Karpas-422 (cell line): Measurements from ENCODE around the gene LTA4H. TPM values are rescaled to one million over a fixed set of nuclear protein-coding genes. Genes with fewer than 3 reads are reported as not detected.
A peak's percentile ranks its signal among the peaks of the same experiment; 100 is the strongest.

Experiments used
- DNase-seq: peaks from one replicate; pipeline ENCODE4 v3.0.0-alpha.2; 2015
- H2AFZ ChIP-seq: fragments of 200-600 bp; sonication (generic); 2 replicates; pipeline ENCODE4 v1.6.1; 2014; ENCODE audit warnings: antibody characterized with exemption, low read length, mixed read lengths
- H3K27ac ChIP-seq: fragments of 200-600 bp; sonication (generic); 2 replicates; pipeline ENCODE4 v1.5.1; 2014; ENCODE audit warnings: mild to moderate bottlenecking, low read length, moderate library complexity
- H3K27me3 ChIP-seq: fragments of 200-600 bp; sonication (generic); 2 replicates; pipeline ENCODE4 v1.6.1; 2014; ENCODE audit warnings: low read length, mixed read lengths
- H3K36me3 ChIP-seq: fragments of 200-600 bp; sonication (generic); 2 replicates; pipeline ENCODE4 v1.6.1; 2014; ENCODE audit warnings: low read length, mixed read lengths; ENCODE audit not compliant: insufficient read depth
- H3K4me1 ChIP-seq: fragments of 200-600 bp; sonication (generic); 2 replicates; pipeline ENCODE4 v1.6.1; 2014; ENCODE audit warnings: mild to moderate bottlenecking, low read length, mixed read lengths
- H3K4me2 ChIP-seq: fragments of 200-600 bp; sonication (generic); 2 replicates; pipeline ENCODE4 v1.6.1; 2014; ENCODE audit warnings: low read length, low read depth, mild to moderate bottlenecking; ENCODE audit not compliant: poor library complexity, severe bottlenecking
- H3K4me3 ChIP-seq: fragments of 200-600 bp; sonication (generic); 2 replicates; pipeline ENCODE4 v1.5.1; 2014; ENCODE audit warnings: mild to moderate bottlenecking, antibody characterized with exemption, low read length, mixed read lengths
- H3K79me2 ChIP-seq: fragments of 200-600 bp; sonication (generic); 2 replicates; pipeline ENCODE4 v1.6.1; 2014; ENCODE audit warnings: mild to moderate bottlenecking, low read length, mixed read lengths
- H3K9ac ChIP-seq: fragments of 200-600 bp; sonication (generic); 2 replicates; pipeline ENCODE4 v1.6.0; 2014; ENCODE audit warnings: low read length
- H3K9me2 ChIP-seq: fragments of 200-600 bp; sonication (generic), shearing (Covaris generic); replicated peaks from 2 replicates; pipeline ENCODE4 v1.6.0; 2014; ENCODE audit warnings: mild to moderate bottlenecking, low read length, moderate library complexity; ENCODE audit not compliant: insufficient read depth
- H3K9me3 ChIP-seq: fragments of 300-700, 200-600 bp; sonication (generic); 2 replicates; pipeline ENCODE4 v1.6.1; 2014; ENCODE audit warnings: low read length, mixed read lengths
- H4K20me1 ChIP-seq: fragments of 200-600 bp; sonication (generic); 2 replicates; pipeline ENCODE4 v1.6.1; 2014; ENCODE audit warnings: mild to moderate bottlenecking, antibody characterized with exemption, low read length, low read depth; ENCODE audit not compliant: insufficient read depth
- total RNA-seq: library from RNA; depleted of rRNA; stranded (reverse); fragments of >200 nt; shearing (Covaris generic); gene quantifications from 2 replicates; pipeline ENCODE4 v1.2.3, GENCODE V29; 2014; ENCODE audit warnings: low replicate concordance

Gene LTA4H
- total RNA-seq, 1 experiment from 2014 or later: 120 TPM

- H3K36me3 ChIP-seq: no peaks in the 10 kb centered on the region
- H2AFZ ChIP-seq: no peak overlapping the region
- no peaks in the 10 kb centered on the region for H3K79me2 ChIP-seq
- H4K20me1 ChIP-seq: no peaks in the 10 kb centered on the region
- H3K4me3 ChIP-seq: no peak overlapping the region
- no peaks in the 10 kb centered on the region for H3K9me3 ChIP-seq
- no peaks in the 10 kb centered on the region for H3K27me3 ChIP-seq
- H3K27ac ChIP-seq: no peak overlapping the region
- DNase-seq: no peak
- H3K4me2 ChIP-seq: no peak overlapping the region
- no peaks in the 10 kb centered on the region for H3K9me2 ChIP-seq
- no peak overlapping the region for H3K9ac ChIP-seq
- H3K4me1 ChIP-seq: no peaks in the 10 kb centered on the region
These were observed 73.2 kb downstream of the LTA4H start for GRCh38 chr12:95962222-95962621.

GRCh38 chr12:95960241-95960640 lies 75.1 kb downstream of the LTA4H start:
- H2AFZ ChIP-seq: no peak overlapping the region
- H3K36me3 ChIP-seq: no peaks in the 10 kb centered on the region
- H3K4me1 ChIP-seq: no peaks in the 10 kb centered on the region
- H3K27ac ChIP-seq: no peak overlapping the region
- H3K4me3 ChIP-seq: no peak overlapping the region
- no peak overlapping the region for H3K4me2 ChIP-seq
- H3K27me3 ChIP-seq: no peaks in the 10 kb centered on the region
- no peaks in the 10 kb centered on the region for H3K9me3 ChIP-seq
- no peak overlapping the region for H3K9ac ChIP-seq
- H3K79me2 ChIP-seq: no peaks in the 10 kb centered on the region
- no peak for DNase-seq
- no peaks in the 10 kb centered on the region for H3K9me2 ChIP-seq
- no peaks in the 10 kb centered on the region for H4K20me1 ChIP-seq

- Histone ChIP-seq H4K20me1 (no peaks in the 10 kb centered on the region), H3K4me2 (no peak overlapping the region), H3K27ac (no peak overlapping the region), H3K79me2 (no peaks in the 10 kb centered on the region), H3K9ac (no peak overlapping the region), H3K4me1 (no peaks in the 10 kb centered on the region), H3K9me2 (no peaks in the 10 kb centered on the region), H3K4me3 (no peak overlapping the region), H3K27me3 (no peaks in the 10 kb centered on the region), H3K9me3 (no peaks in the 10 kb centered on the region), H2AFZ (no peak overlapping the region), H3K36me3 (no peaks in the 10 kb centered on the region)
- DNase-seq: peak; percentile 62
These were observed 76.3 kb downstream of the LTA4H start for GRCh38 chr12:95959107-95959506.

- H3K27ac ChIP-seq: no peak overlapping the region
- no peak overlapping the region for H3K4me2 ChIP-seq
- no peaks in the 10 kb centered on the region for H3K4me1 ChIP-seq
- DNase-seq: no peak
- H3K9me2 ChIP-seq: no peaks in the 10 kb centered on the region
- no peaks in the 10 kb centered on the region for H3K27me3 ChIP-seq
- H3K79me2 ChIP-seq: no peaks in the 10 kb centered on the region
- H3K9ac ChIP-seq: no peak overlapping the region
- no peaks in the 10 kb centered on the region for H3K9me3 ChIP-seq
- no peaks in the 10 kb centered on the region for H3K36me3 ChIP-seq
- no peaks in the 10 kb centered on the region for H4K20me1 ChIP-seq
- no peak overlapping the region for H2AFZ ChIP-seq
- H3K4me3 ChIP-seq: no peak overlapping the region
These were observed 78.7 kb downstream of the LTA4H start for GRCh38 chr12:95956557-95957145.

GRCh38 chr12:95955549-95956159 lies 79.7 kb downstream of the LTA4H start:
- Histone ChIP-seq H3K4me3 (no peak overlapping the region), H2AFZ (no peak overlapping the region), H3K9me2 (no peaks in the 10 kb centered on the region)

GRCh38 chr12:95953000-95953399 lies 82.4 kb downstream of the LTA4H start:
- no peaks in the 10 kb centered on the region for H3K9me3 ChIP-seq
- no peak overlapping the region for H2AFZ ChIP-seq
- H3K79me2 ChIP-seq: no peaks in the 10 kb centered on the region
- no peak overlapping the region for H3K4me2 ChIP-seq
- H3K9me2 ChIP-seq: no peaks in the 10 kb centered on the region
- no peaks in the 10 kb centered on the region for H3K36me3 ChIP-seq
- no peaks in the 10 kb centered on the region for H3K27me3 ChIP-seq
- H3K4me3 ChIP-seq: no peak overlapping the region
- H3K4me1 ChIP-seq: peaks cover 6% of the 10 kb centered on the region
- no peak overlapping the region for H3K9ac ChIP-seq
- no peak for DNase-seq
- H3K27ac ChIP-seq: no peak overlapping the region
- H4K20me1 ChIP-seq: no peaks in the 10 kb centered on the region

More at GRCh38 chr12:95955549-95956159, 79.7 kb downstream of the LTA4H start:
- H3K4me2 ChIP-seq: no peak overlapping the region
- no peaks in the 10 kb centered on the region for H3K9me3 ChIP-seq
- H4K20me1 ChIP-seq: no peaks in the 10 kb centered on the region
- H3K27me3 ChIP-seq: no peaks in the 10 kb centered on the region
- no peak for DNase-seq
- H3K79me2 ChIP-seq: no peaks in the 10 kb centered on the region
- no peak overlapping the region for H3K27ac ChIP-seq
- H3K4me1 ChIP-seq: no peaks in the 10 kb centered on the region
- H3K9ac ChIP-seq: no peak overlapping the region
- no peaks in the 10 kb centered on the region for H3K36me3 ChIP-seq

GRCh38 chr12:95951515-95951914 lies 83.9 kb downstream of the LTA4H start:
- no peaks in the 10 kb centered on the region for H4K20me1 ChIP-seq
- no peak overlapping the region for H2AFZ ChIP-seq
- H3K9me2 ChIP-seq: no peaks in the 10 kb centered on the region
- H3K4me1 ChIP-seq: peaks cover 6% of the 10 kb centered on the region
- no peak overlapping the region for H3K4me3 ChIP-seq
- no peak overlapping the region for H3K4me2 ChIP-seq
- H3K27ac ChIP-seq: no peak overlapping the region
- no peaks in the 10 kb centered on the region for H3K27me3 ChIP-seq
- H3K79me2 ChIP-seq: no peaks in the 10 kb centered on the region
- H3K36me3 ChIP-seq: no peaks in the 10 kb centered on the region
- DNase-seq: no peak
- H3K9me3 ChIP-seq: no peaks in the 10 kb centered on the region
- H3K9ac ChIP-seq: no peak overlapping the region
